HepG2 (cell line): Measurements from ENCODE around the gene ENAH. TPM values are rescaled to one million over a fixed set of nuclear protein-coding genes. Genes with fewer than 3 reads are reported as not detected.

Experiments
- ATAC-seq: fragments of 200-7000 bp; cut with Tn5 transposase; 3 replicates; pipeline ENCODE4 v1.9.1; 2020; ENCODE audit warnings: mild to moderate bottlenecking, moderate library complexity
- BruUV-seq: library from RNA; stranded (reverse); fragments of 400-500 nt; replicated peaks from 2 replicates; lab custom pipeline; 2021; lab: Mats Ljungman, UMichigan
- CTCF ChIA-PET: fragments of 300-600 bp; formaldehyde crosslinking; extraction: SDS; loops from one replicate; lab custom pipeline; 2021; ENCODE audit warnings: low total read pairs, inconsistent platforms, low intra/inter-chr PET ratio; lab: Yijun Ruan, JAX
- POLR2A ChIA-PET: fragments of 350-600 bp; sonication (Branson Sonifier 250); formaldehyde crosslinking; loops from one replicate; lab custom pipeline; 2020; ENCODE audit warnings: antibody characterized with exemption, inconsistent platforms; lab: Yijun Ruan, JAX
- DNase-seq: peaks from one replicate; pipeline ENCODE4 v3.0.0-alpha.2; 2015; ENCODE audit warnings: low spot score
- FAIRE-seq: peaks from 3 replicates; lab custom pipeline; 2011; peaks lifted over from hg19 to GRCh38; lab: Jason Lieb, UNC
- H2AFZ ChIP-seq: one replicate; pipeline ENCODE4 v1.6.1; 2011; ENCODE audit warnings: low read length, inconsistent platforms
- H3K27ac ChIP-seq: fragments of 300-600 bp; 3 replicates; pipeline ENCODE4 v1.8.0; 2011; ENCODE audit warnings: mixed run types, mild to moderate bottlenecking, mixed read lengths, low read length, inconsistent platforms; ENCODE audit not compliant: insufficient read depth; ENCODE audit errors: extremely low read length
- H3K27me3 ChIP-seq, 2 experiments: fragments of 200-600 bp in 1 of 2; 2 replicates in 1 of 2; 3 replicates in 1 of 2; pipeline versions ENCODE4 v1.6.0 to v1.8.0; 2011; ENCODE audit warnings: low read length in 2 of 2, mild to moderate bottlenecking in 2 of 2, moderate library complexity in 2 of 2, inconsistent platforms in 1 of 2; ENCODE audit not compliant: insufficient read depth in 2 of 2, control insufficient read depth in 1 of 2
- H3K36me3 ChIP-seq, 2 experiments: fragments of 200-600 bp in 1 of 2; replicated peaks in 1 of 2; 2 replicates in 1 of 2; 3 replicates in 1 of 2; pipeline versions ENCODE4 v1.5.1 to v1.8.0; 2011; ENCODE audit warnings: low read length in 2 of 2, inconsistent platforms in 1 of 2; ENCODE audit not compliant: insufficient read depth in 2 of 2, control insufficient read depth in 1 of 2
- H3K4me1 ChIP-seq: 2 replicates; pipeline ENCODE4 v1.5.1; 2012; ENCODE audit warnings: low read length, inconsistent platforms; ENCODE audit not compliant: insufficient read depth
- H3K4me2 ChIP-seq: 2 replicates; pipeline ENCODE4 v1.6.0; 2011; ENCODE audit warnings: low read depth, low read length, inconsistent platforms
- H3K4me3 ChIP-seq, 3 experiments: fragments of 200-600 bp in 1 of 3; sonication (generic), shearing (Covaris generic) in 1 of 3; replicated peaks in 1 of 3; 2 replicates each; pipeline ENCODE4 v1.5.1; 2011 to 2016; ENCODE audit warnings: low read length in 3 of 3, inconsistent platforms in 2 of 3, low read depth in 2 of 3, mild to moderate bottlenecking in 2 of 3, control low read depth in 1 of 3, mixed read lengths in 1 of 3; ENCODE audit not compliant: insufficient read depth in 1 of 3
- H3K79me2 ChIP-seq: one replicate; pipeline ENCODE4 v1.6.1; 2011; ENCODE audit warnings: low read length, inconsistent platforms; ENCODE audit not compliant: insufficient read depth
- H3K9ac ChIP-seq: 2 replicates; pipeline ENCODE4 v1.6.0; 2011; ENCODE audit warnings: mild to moderate bottlenecking, low read depth, low read length, inconsistent platforms; ENCODE audit not compliant: insufficient read depth
- H3K9me3 ChIP-seq: 2 replicates; pipeline ENCODE4 v1.5.1; 2012; ENCODE audit warnings: mild to moderate bottlenecking, low read length
- H4K20me1 ChIP-seq: 2 replicates; pipeline ENCODE4 v1.6.0; 2011; ENCODE audit warnings: inconsistent platforms, mild to moderate bottlenecking, low read length, moderate library complexity; ENCODE audit not compliant: insufficient read depth
- CBFB ChIP-seq: sonication (generic); formaldehyde crosslinking; IDR thresholded peaks from 2 replicates; pipeline ENCODE4 v1.4.0; 2020; ENCODE audit warnings: missing genetic modification reagents
- CBX2 ChIP-seq, 2 experiments: fragments of 200-600 bp in 1 of 2; sonication (generic); formaldehyde crosslinking in 1 of 2; IDR thresholded peaks; 2 replicates each; pipeline versions ENCODE4 v1.7.0 to v1.8.1; 2018 to 2022; ENCODE audit warnings: low read depth in 2 of 2, low read length in 1 of 2, mild to moderate bottlenecking in 1 of 2, missing genetic modification reagents in 1 of 2
- FOXA1 ChIP-seq, 2 experiments: fragments of 450-650 bp in 1 of 2; sonication (generic) in 1 of 2; formaldehyde crosslinking in 1 of 2; IDR thresholded peaks; 2 replicates each; pipeline versions ENCODE4 v1.4.0 to v1.6.1; 2016 to 2020; ENCODE audit warnings: missing genetic modification reagents in 1 of 2
- FOXK1 ChIP-seq: sonication (generic); formaldehyde crosslinking; IDR thresholded peaks from 2 replicates; pipeline ENCODE4 v1.4.0; 2020; ENCODE audit warnings: low read depth, missing genetic modification reagents, borderline replicate concordance
- GABPB1 ChIP-seq: IDR thresholded peaks from 2 replicates; pipeline ENCODE4 v1.6.1; 2016; ENCODE audit warnings: mild to moderate bottlenecking, missing genetic modification reagents, moderate library complexity, missing compliant biosample characterization
- GTF3A ChIP-seq: sonication (generic); formaldehyde crosslinking; conservative IDR thresholded peaks from 2 replicates; pipeline ENCODE4 v1.4.0; 2020; ENCODE audit warnings: mild to moderate bottlenecking, missing genetic modification reagents
- KAT2B ChIP-seq: fragments of 150-350 bp; IDR thresholded peaks from 2 replicates; pipeline ENCODE4 v1.6.1; 2014; ENCODE audit warnings: low read depth, low read length, borderline replicate concordance
- POLR2AphosphoS2 ChIP-seq: IDR thresholded peaks from 2 replicates; pipeline ENCODE4 v1.6.1; 2011; ENCODE audit warnings: low read depth, low read length, improper control_type of control experiment
- RBAK ChIP-seq: sonication (generic); formaldehyde crosslinking; IDR thresholded peaks from 2 replicates; pipeline ENCODE4 v1.5.1; 2020; ENCODE audit warnings: mild to moderate bottlenecking, missing genetic modification reagents
- SP140L ChIP-seq: sonication (generic); formaldehyde crosslinking; IDR thresholded peaks from 2 replicates; pipeline ENCODE4 v1.4.0; 2020; ENCODE audit warnings: missing genetic modification reagents, borderline replicate concordance
- TAF15 ChIP-seq: fragments of 200-400 bp; formaldehyde crosslinking; IDR thresholded peaks from one replicate; pipeline ENCODE4 v1.6.1; 2018; ENCODE audit warnings: mild to moderate bottlenecking, low read depth, low read length; ENCODE audit not compliant: poor library complexity, severe bottlenecking
- TP53 ChIP-seq: sonication (generic); formaldehyde crosslinking; conservative IDR thresholded peaks from 2 replicates; pipeline ENCODE4 v1.4.0; 2020; ENCODE audit warnings: missing genetic modification reagents
- ZMYM3 ChIP-seq: sonication (generic); formaldehyde crosslinking; IDR thresholded peaks from 2 replicates; pipeline ENCODE4 v1.5.1; 2020; ENCODE audit warnings: mild to moderate bottlenecking, missing genetic modification reagents
- ZNF430 ChIP-seq: sonication (generic); formaldehyde crosslinking; IDR thresholded peaks from 2 replicates; pipeline ENCODE4 v1.9.0; 2021; ENCODE audit warnings: mild to moderate bottlenecking, missing genetic modification reagents
- ZNF484 ChIP-seq: sonication (generic); formaldehyde crosslinking; IDR thresholded peaks from 2 replicates; pipeline ENCODE4 v1.5.1; 2020; ENCODE audit warnings: mild to moderate bottlenecking, low read depth, missing genetic modification reagents, borderline replicate concordance
- ZNF562 ChIP-seq: sonication (generic); formaldehyde crosslinking; IDR thresholded peaks from 2 replicates; pipeline ENCODE4 v1.8.0; 2022; ENCODE audit warnings: missing genetic modification reagents, borderline replicate concordance
- ZNF768 ChIP-seq: sonication (generic); formaldehyde crosslinking; IDR thresholded peaks from 2 replicates; pipeline ENCODE4 v1.4.0; 2020; ENCODE audit warnings: missing genetic modification reagents
- WGBS: methylation state at CpG from one replicate; pipeline ENCODE4 v1.1.6; 2017; ENCODE audit warnings: low lambda C conversion rate; 5-methylcytosine and 5-hydroxymethylcytosine counted together
- in situ Hi-C: cut with HindIII; loops from 2 replicates; pipeline ENCODE4 v1.10.0; 2017; ENCODE audit warnings: low pct_unique_long_range_greater_than_20kb; ENCODE audit not compliant: extremely low pct_ligation_motif_present
- intact Hi-C: fragments of 100-400 bp; cut with micrococcal nuclease; formaldehyde crosslinking; loops from one replicate; pipeline ENCODE4 v1.10.0; 2022; ENCODE audit not compliant: unreplicated experiment
- polyA plus RNA-seq, 8 experiments: library from polyadenylated mRNA; depleted of rRNA in 3 of 8; stranded (reverse) in 7 of 8; unstranded in 1 of 8; fragments of >200 nt; fragmentation: Illumina TruSeq in 4 of 8; extraction: Trizol in 4 of 8; gene quantifications; 2 replicates each; pipeline versions ENCODE4 v1.2.1 to v1.2.3, GENCODE V29; 2011 to 2016; ENCODE audit warnings: low read depth in 4 of 8, missing spikeins in 1 of 8, mixed read lengths in 1 of 8; ENCODE audit not compliant: insufficient read depth in 1 of 8
- total RNA-seq, 5 experiments: library from RNA; depleted of rRNA; stranded (reverse); fragments of >200 nt; fragmentation: Illumina TruSeq; extraction: Trizol; gene quantifications; 2 replicates each; pipeline ENCODE4 v1.2.3, GENCODE V29; 2016; ENCODE audit warnings: low read depth in 1 of 5
- TF ChIP-seq, protein P1 (sequence below): sonication (generic); formaldehyde crosslinking; IDR thresholded peaks from 2 replicates; pipeline ENCODE4 v1.4.0; 2020; ENCODE audit warnings: missing genetic modification reagents
- TF ChIP-seq, protein P2 (sequence below): sonication (generic); formaldehyde crosslinking; IDR thresholded peaks from 2 replicates; pipeline ENCODE4 v1.4.0; 2020; ENCODE audit warnings: missing genetic modification reagents, mild to moderate bottlenecking, borderline replicate concordance
- TF ChIP-seq, protein P3 (sequence below): sonication (generic); formaldehyde crosslinking; IDR thresholded peaks from 2 replicates; pipeline ENCODE4 v1.5.0; 2020; ENCODE audit warnings: mild to moderate bottlenecking, missing genetic modification reagents, moderate library complexity

The ENAH gene
- total and polyA plus RNA-seq, 2 of the 13 experiments (the other 11 are each of a cell fraction or from before 2014, with no cell fraction given) = 22.1 to 58.3 TPM

DNA sequence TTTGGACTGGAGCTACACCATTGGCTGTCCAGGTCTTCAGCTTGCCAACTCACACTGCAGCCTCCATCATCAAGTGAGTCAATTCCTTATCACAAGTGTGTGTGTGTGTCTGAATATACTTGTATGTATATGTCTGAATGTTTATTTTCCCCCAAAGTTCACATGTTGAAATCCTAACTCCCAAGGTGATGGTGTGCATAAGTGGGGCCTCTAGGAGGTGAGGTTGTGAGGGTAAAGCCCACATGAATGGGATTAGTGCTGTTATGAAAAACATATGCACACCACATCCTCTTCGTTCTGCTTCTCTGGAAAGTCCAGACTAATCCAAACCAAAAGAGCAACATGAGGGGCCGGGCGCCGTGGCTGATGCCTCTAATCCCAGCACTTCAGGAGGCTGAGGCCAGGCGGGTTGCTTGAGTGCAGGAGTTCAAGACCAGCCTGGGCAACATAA lies 176.4 kb downstream of the ENAH start (continued):
- TF ChIP-seq, protein P1, sequence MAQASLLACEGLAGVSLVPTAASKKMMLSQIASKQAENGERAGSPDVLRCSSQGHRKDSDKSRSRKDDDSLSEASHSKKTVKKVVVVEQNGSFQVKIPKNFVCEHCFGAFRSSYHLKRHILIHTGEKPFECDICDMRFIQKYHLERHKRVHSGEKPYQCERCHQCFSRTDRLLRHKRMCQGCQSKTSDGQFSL = no peak
- TF ChIP-seq GABPB1 (no peak), FOXA1 (IDR thresholded peaks at IDR 0.05) (no peak), FOXA1 (CRISPR knock-in tag; IDR thresholded peaks at IDR 0.05) (no peak), ZNF430 (CRISPR knock-in tag) (no peak), ZNF484 (CRISPR knock-in tag) (no peak), TP53 (no peak), TAF15 (no peak), CBX2 (IDR thresholded peaks at IDR 0.05; ENCODE audit: low read depth, low read length) (no peak), CBX2 (CRISPR knock-in tag; IDR thresholded peaks at IDR 0.05; ENCODE audit: low read depth) (no peak)
- TF ChIP-seq, all 625 proteins: peak for 2

DNA sequence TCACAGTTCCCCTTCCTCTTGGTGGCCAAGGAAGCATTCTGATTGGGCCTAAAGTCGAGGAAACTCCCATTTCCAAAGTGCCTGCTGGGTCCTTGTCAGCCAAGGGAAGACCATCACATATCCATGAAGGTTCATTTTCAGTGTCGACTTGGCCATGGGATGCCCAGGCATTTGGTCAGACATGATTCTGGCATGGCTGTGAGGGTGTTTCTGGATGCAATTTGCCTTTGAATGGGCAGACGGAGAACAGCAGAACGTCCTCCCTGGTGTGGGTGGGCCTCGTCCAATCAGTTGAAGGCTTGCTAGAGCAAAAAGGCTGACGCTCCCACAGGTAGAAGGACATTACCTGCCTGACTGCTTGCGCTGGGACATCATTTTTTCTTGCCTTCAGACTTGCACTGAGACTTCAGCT lies 176.8 kb downstream of the ENAH start:
- intact Hi-C loops (no loop called here), in situ Hi-C loops (loop anchor here (5.0 kb wide), 4 partner anchors 296 to 501 kb away; no protein-coding TSS in a partner anchor)
- WGBS = 60% methylated on average over 4 of the region's 7 CpGs
- no peak overlapping the region for H3K4me2 ChIP-seq
- H3K36me3 ChIP-seq = no peaks in the 10 kb centered on the region
- CTCF ChIA-PET = interaction anchor here (1.6 to 3.8 kb wide), 7 partner anchors 9 to 511 kb away, joined by 4 to 65 read pairs (median 32); partner anchors contain the start of gene SRP9
- no peak overlapping the region for H3K27ac ChIP-seq
- no peak for DNase-seq
- ATAC-seq = no peak
- H4K20me1 ChIP-seq = no peaks in the 10 kb centered on the region
- peaks cover 42% of the 10 kb centered on the region for H3K4me1 ChIP-seq
- no peak overlapping the region for H3K9ac ChIP-seq
- no TSS peak for BruUV-seq
- peaks cover 3 to 7% of the 10 kb centered on the region in 2 experiments; a peak in 2 of 5 replicates for H3K27me3 ChIP-seq
- H2AFZ ChIP-seq = no peak overlapping the region
- POLR2A ChIA-PET = interaction anchor here (0.5 kb wide), 1 partner anchor 271 kb away, joined by 3 read pairs; no protein-coding TSS in a partner anchor
- no peaks in the 10 kb centered on the region for H3K79me2 ChIP-seq
- H3K4me3 ChIP-seq = no peak overlapping the region
- no peaks in the 10 kb centered on the region for H3K9me3 ChIP-seq
- TF ChIP-seq POLR2AphosphoS2 (no peak), GTF3A (no peak), SP140L (no peak), RBAK (CRISPR knock-in tag) (no peak), ZNF768 (CRISPR knock-in tag) (peak; percentile 54; the same call in 1 of the 2 replicates), ZMYM3 (CRISPR knock-in tag) (peak; percentile 33; the same call in 1 of the 2 replicates), KAT2B (no peak), CBFB (CRISPR knock-in tag) (no peak), FOXK1 (CRISPR knock-in tag) (no peak), ZNF562 (CRISPR knock-in tag) (no peak)
- TF ChIP-seq, protein P2, sequence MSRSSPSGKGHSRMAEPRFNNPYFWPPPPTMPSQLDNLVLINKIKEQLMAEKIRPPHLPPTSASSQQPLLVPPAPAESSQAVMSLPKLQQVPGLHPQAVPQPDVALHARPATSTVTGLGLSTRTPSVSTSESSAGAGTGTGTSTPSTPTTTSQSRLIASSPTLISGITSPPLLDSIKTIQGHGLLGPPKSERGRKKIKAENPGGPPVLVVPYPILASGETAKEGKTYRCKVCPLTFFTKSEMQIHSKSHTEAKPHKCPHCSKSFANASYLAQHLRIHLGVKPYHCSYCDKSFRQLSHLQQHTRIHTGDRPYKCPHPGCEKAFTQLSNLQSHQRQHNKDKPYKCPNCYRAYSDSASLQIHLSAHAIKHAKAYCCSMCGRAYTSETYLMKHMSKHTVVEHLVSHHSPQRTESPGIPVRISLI (CRISPR knock-in tag) = no peak
- TF ChIP-seq, protein P3, sequence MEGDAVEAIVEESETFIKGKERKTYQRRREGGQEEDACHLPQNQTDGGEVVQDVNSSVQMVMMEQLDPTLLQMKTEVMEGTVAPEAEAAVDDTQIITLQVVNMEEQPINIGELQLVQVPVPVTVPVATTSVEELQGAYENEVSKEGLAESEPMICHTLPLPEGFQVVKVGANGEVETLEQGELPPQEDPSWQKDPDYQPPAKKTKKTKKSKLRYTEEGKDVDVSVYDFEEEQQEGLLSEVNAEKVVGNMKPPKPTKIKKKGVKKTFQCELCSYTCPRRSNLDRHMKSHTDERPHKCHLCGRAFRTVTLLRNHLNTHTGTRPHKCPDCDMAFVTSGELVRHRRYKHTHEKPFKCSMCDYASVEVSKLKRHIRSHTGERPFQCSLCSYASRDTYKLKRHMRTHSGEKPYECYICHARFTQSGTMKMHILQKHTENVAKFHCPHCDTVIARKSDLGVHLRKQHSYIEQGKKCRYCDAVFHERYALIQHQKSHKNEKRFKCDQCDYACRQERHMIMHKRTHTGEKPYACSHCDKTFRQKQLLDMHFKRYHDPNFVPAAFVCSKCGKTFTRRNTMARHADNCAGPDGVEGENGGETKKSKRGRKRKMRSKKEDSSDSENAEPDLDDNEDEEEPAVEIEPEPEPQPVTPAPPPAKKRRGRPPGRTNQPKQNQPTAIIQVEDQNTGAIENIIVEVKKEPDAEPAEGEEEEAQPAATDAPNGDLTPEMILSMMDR (CRISPR knock-in tag) = no peak
- FAIRE-seq = no peak
